Subcutaneous abdominal adipose tissue (tissue), 5 donors: ENCODE measurements around the gene HS6ST2.

Experiments used
- H3K27ac ChIP-seq: one replicate; pipeline ENCODE4 v1.7.0; 2013; ENCODE audit warnings: low read depth, mild to moderate bottlenecking, inconsistent platforms, low read length, moderate library complexity
- H3K27me3 ChIP-seq, 5 donors: one replicate each; pipeline ENCODE4 v1.7.0; 2013; ENCODE audit warnings: low read length in 5 of 5, inconsistent platforms in 1 of 5; ENCODE audit not compliant: control insufficient read depth in 5 of 5, insufficient read depth in 4 of 5
- H3K36me3 ChIP-seq, 5 donors: one replicate each; pipeline ENCODE4 v1.7.0; 2013; ENCODE audit warnings: low read length in 5 of 5; ENCODE audit not compliant: control insufficient read depth in 5 of 5, insufficient read depth in 5 of 5
- H3K4me1 ChIP-seq, 5 donors: one replicate each; pipeline ENCODE4 v1.7.0; 2013; ENCODE audit warnings: low read length in 5 of 5, mild to moderate bottlenecking in 3 of 5, moderate library complexity in 1 of 5; ENCODE audit not compliant: control insufficient read depth in 5 of 5, insufficient read depth in 5 of 5
- H3K4me3 ChIP-seq, 5 donors: one replicate each; pipeline ENCODE4 v1.7.0; 2013; ENCODE audit warnings: low read length in 5 of 5, low read depth in 1 of 5
- H3K9ac ChIP-seq, 5 donors: one replicate each; pipeline ENCODE4 v1.7.0; 2013; ENCODE audit warnings: low read length in 5 of 5, mild to moderate bottlenecking in 4 of 5, moderate library complexity in 3 of 5
- H3K9me3 ChIP-seq, 5 donors: one replicate each; pipeline ENCODE4 v1.7.0; 2013; ENCODE audit warnings: low read length in 5 of 5; ENCODE audit not compliant: control insufficient read depth in 5 of 5
- donor health status: healthy.
- donor health status: healthy.
- donor health status: healthy.
- donor health status: healthy.
- donor health status: healthy.

The HS6ST2 gene

GRCh38 chrX:132834109-132834508 is 124.3 kb downstream of the HS6ST2 start:
- H3K4me1 ChIP-seq, result no peaks in the 10 kb centered on the region
- H3K4me3 ChIP-seq, result no peak overlapping the region
- H3K9me3 ChIP-seq, result no peaks in the 10 kb centered on the region
- peaks cover 0 to 9% (median 2%) of the 10 kb centered on the region in 5 donors for H3K27me3 ChIP-seq
- no peak overlapping the region for H3K9ac ChIP-seq
- H3K36me3 ChIP-seq, result no peaks in the 10 kb centered on the region
- H3K27ac ChIP-seq, result no peak overlapping the region

GRCh38 chrX:132833373-132833772 is 125.1 kb downstream of the HS6ST2 start:
- no peaks in the 10 kb centered on the region for H3K9me3 ChIP-seq
- H3K4me3 ChIP-seq, result no peak overlapping the region
- peaks cover 0 to 9% (median 2%) of the 10 kb centered on the region in 5 donors for H3K27me3 ChIP-seq
- H3K4me1 ChIP-seq, result no peaks in the 10 kb centered on the region
- no peaks in the 10 kb centered on the region for H3K36me3 ChIP-seq
- H3K9ac ChIP-seq, result no peak overlapping the region
- H3K27ac ChIP-seq, result no peak overlapping the region

GRCh38 chrX:132831336-132831973 is 127.0 kb downstream of the HS6ST2 start:
- Histone ChIP-seq H3K27ac (no peak overlapping the region), H3K9ac (no peak overlapping the region), H3K9me3 (no peaks in the 10 kb centered on the region), H3K27me3 (peaks cover 0 to 5% (median 4%) of the 10 kb centered on the region in 5 donors), H3K36me3 (no peaks in the 10 kb centered on the region), H3K4me3 (no peak overlapping the region), H3K4me1 (no peaks in the 10 kb centered on the region)

- H3K36me3 ChIP-seq, result no peaks in the 10 kb centered on the region
Observed at GRCh38 chrX:132822634-132823012, 135.8 kb downstream of the HS6ST2 start.

GRCh38 chrX:132821974-132822633 is 136.3 kb downstream of the HS6ST2 start:
- Histone ChIP-seq H3K9me3 (no peaks in the 10 kb centered on the region), H3K36me3 (no peaks in the 10 kb centered on the region), H3K27ac (no peak overlapping the region), H3K4me3 (no peak overlapping the region), H3K4me1 (no peaks in the 10 kb centered on the region), H3K9ac (no peak overlapping the region), H3K27me3 (peaks cover 0 to 18% (median 8%) of the 10 kb centered on the region in 5 donors)

More at GRCh38 chrX:132822634-132823012, 135.8 kb downstream of the HS6ST2 start:
- peaks cover 0 to 19% (median 8%) of the 10 kb centered on the region in 5 donors for H3K27me3 ChIP-seq
- no peak overlapping the region for H3K9ac ChIP-seq
- H3K27ac ChIP-seq, result no peak overlapping the region
- H3K4me1 ChIP-seq, result no peaks in the 10 kb centered on the region
- H3K9me3 ChIP-seq, result no peaks in the 10 kb centered on the region
- no peak overlapping the region for H3K4me3 ChIP-seq

GRCh38 chrX:132820675-132821074 is 137.8 kb downstream of the HS6ST2 start:
- no peaks in the 10 kb centered on the region for H3K9me3 ChIP-seq
- no peak overlapping the region for H3K4me3 ChIP-seq
- H3K4me1 ChIP-seq, result no peaks in the 10 kb centered on the region
- peaks cover 0 to 18% (median 7%) of the 10 kb centered on the region in 5 donors for H3K27me3 ChIP-seq
- no peak overlapping the region for H3K27ac ChIP-seq
- H3K9ac ChIP-seq, result no peak overlapping the region
- no peaks in the 10 kb centered on the region for H3K36me3 ChIP-seq

GRCh38 chrX:132819711-132820264 is 138.6 kb downstream of the HS6ST2 start:
- Histone ChIP-seq H3K27me3 (peaks cover 0 to 19% (median 7%) of the 10 kb centered on the region in 5 donors), H3K36me3 (no peaks in the 10 kb centered on the region), H3K9ac (no peak overlapping the region), H3K9me3 (no peaks in the 10 kb centered on the region), H3K27ac (no peak overlapping the region), H3K4me1 (no peaks in the 10 kb centered on the region), H3K4me3 (no peak overlapping the region)

GRCh38 chrX:132818638-132819037 is 139.8 kb downstream of the HS6ST2 start:
- Histone ChIP-seq H3K27ac (no peak overlapping the region), H3K36me3 (no peaks in the 10 kb centered on the region), H3K4me1 (no peaks in the 10 kb centered on the region), H3K9me3 (no peaks in the 10 kb centered on the region), H3K9ac (no peak overlapping the region), H3K4me3 (no peak overlapping the region), H3K27me3 (peaks cover 0 to 25% (median 8%) of the 10 kb centered on the region in 5 donors)

GRCh38 chrX:132815643-132816042 is 142.8 kb downstream of the HS6ST2 start:
- Histone ChIP-seq H3K9ac (no peak overlapping the region), H3K4me3 (no peak overlapping the region), H3K4me1 (no peaks in the 10 kb centered on the region), H3K27ac (no peak overlapping the region), H3K27me3 (peaks cover 0 to 27% (median 11%) of the 10 kb centered on the region in 5 donors), H3K9me3 (no peaks in the 10 kb centered on the region), H3K36me3 (no peaks in the 10 kb centered on the region)

GRCh38 chrX:132810964-132811712 is 147.3 kb downstream of the HS6ST2 start:
- Histone ChIP-seq H3K9ac (no peak overlapping the region), H3K27me3 (peaks cover 0 to 12% (median 3%) of the 10 kb centered on the region in 5 donors), H3K36me3 (no peaks in the 10 kb centered on the region), H3K27ac (no peak overlapping the region), H3K4me1 (no peaks in the 10 kb centered on the region), H3K9me3 (no peaks in the 10 kb centered on the region), H3K4me3 (no peak overlapping the region)
